ENCODE results near the gene PSRC1. TPM values are rescaled to one million over a fixed set of nuclear protein-coding genes. Genes with fewer than 3 reads are reported as not detected.

Gene PSRC1
- polyA plus RNA-seq, 1 of the 3 experiments (the other 2 are of a cell fraction): 19.4 TPM

DNA sequence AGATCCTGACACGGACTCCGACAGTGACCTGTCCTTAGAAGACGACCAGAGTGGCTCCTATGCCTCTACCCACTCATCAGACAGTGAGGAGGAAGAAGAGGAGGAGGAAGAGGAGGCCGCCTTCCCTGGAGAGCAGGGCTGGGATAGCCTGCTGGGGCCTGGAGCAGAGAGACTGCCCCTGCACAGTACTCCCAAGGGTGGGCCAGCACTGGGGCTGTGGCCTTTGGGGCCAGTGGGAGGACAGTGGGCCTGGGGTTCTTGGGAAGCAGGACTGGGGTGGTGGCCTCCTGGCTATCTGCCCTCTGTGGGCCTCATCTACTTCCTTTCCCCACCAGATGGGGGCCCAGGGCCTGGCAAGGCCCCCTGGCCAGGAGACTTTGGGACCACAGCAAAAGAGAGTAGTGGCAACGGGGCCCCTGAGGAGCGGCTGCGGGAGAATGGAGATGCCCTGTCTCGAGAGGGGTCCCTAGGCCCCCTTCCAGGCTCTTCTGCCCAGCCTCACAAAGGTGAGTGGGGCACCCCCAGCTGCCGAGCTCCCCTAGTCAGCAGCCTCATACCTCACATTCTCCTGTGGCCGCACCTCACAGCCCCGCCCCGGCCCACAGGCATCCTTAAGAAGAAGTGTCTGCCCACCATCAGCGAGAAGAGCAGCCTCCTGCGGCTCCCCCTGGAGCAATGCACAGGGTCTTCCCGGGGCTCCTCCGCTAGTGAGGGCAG, 10.0 kb downstream of the PSRC1 start:
- H3K4me2 ChIP-seq: no peak overlapping the region
- TF ChIP-seq TAF1 (IDR thresholded peaks at IDR 0.05; ENCODE audit: borderline replicate concordance, low read depth, low read length) (no peak), SMC3 (IDR thresholded peaks at IDR 0.05; ENCODE audit: low read depth, low read length) (no peak), USF1 (IDR thresholded peaks at IDR 0.05; ENCODE audit: borderline replicate concordance, low read depth) (no peak), SIN3A (IDR thresholded peaks at IDR 0.05; ENCODE audit: borderline replicate concordance, low read depth, low read length) (no peak), RFX5 (IDR thresholded peaks at IDR 0.05; ENCODE audit: low read length) (no peak), PBX3 (IDR thresholded peaks at IDR 0.05) (no peak), FOSL2 (IDR thresholded peaks at IDR 0.05; ENCODE audit: borderline replicate concordance, low read depth) (no peak), EP300 (IDR thresholded peaks at IDR 0.05; ENCODE audit: borderline replicate concordance in 1 of 2, low read depth in 1 of 2, low read length in 1 of 2) (no peak)
- TF ChIP-seq, protein P1, sequence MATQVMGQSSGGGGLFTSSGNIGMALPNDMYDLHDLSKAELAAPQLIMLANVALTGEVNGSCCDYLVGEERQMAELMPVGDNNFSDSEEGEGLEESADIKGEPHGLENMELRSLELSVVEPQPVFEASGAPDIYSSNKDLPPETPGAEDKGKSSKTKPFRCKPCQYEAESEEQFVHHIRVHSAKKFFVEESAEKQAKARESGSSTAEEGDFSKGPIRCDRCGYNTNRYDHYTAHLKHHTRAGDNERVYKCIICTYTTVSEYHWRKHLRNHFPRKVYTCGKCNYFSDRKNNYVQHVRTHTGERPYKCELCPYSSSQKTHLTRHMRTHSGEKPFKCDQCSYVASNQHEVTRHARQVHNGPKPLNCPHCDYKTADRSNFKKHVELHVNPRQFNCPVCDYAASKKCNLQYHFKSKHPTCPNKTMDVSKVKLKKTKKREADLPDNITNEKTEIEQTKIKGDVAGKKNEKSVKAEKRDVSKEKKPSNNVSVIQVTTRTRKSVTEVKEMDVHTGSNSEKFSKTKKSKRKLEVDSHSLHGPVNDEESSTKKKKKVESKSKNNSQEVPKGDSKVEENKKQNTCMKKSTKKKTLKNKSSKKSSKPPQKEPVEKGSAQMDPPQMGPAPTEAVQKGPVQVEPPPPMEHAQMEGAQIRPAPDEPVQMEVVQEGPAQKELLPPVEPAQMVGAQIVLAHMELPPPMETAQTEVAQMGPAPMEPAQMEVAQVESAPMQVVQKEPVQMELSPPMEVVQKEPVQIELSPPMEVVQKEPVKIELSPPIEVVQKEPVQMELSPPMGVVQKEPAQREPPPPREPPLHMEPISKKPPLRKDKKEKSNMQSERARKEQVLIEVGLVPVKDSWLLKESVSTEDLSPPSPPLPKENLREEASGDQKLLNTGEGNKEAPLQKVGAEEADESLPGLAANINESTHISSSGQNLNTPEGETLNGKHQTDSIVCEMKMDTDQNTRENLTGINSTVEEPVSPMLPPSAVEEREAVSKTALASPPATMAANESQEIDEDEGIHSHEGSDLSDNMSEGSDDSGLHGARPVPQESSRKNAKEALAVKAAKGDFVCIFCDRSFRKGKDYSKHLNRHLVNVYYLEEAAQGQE (IDR thresholded peaks at IDR 0.05; ENCODE audit: low read depth, low read length): no peak
- H3K9me2 ChIP-seq: no peaks in the 10 kb centered on the region
- no peak overlapping the region for H3K4me3 ChIP-seq (ENCODE audit: low read depth in 2 of 2, low read length in 1 of 2)
- no peak for DNase-seq
- no peaks in the 10 kb centered on the region for H4K20me1 ChIP-seq (ENCODE audit: insufficient read depth)
- ChIA-PET POLR2A (no interaction called here), CTCF (interaction anchor here (1.0 to 1.6 kb wide), 2 partner anchors 9 to 126 kb away, joined by 5 read pairs; no protein-coding TSS in a partner anchor)
- no peaks in the 10 kb centered on the region for H3K79me2 ChIP-seq (ENCODE audit: insufficient read depth)
- H3K27ac ChIP-seq (ENCODE audit: low read depth in 2 of 2, low read length in 1 of 2): no peak overlapping the region
- H2AFZ ChIP-seq (ENCODE audit: low read depth): no peak overlapping the region
- peaks cover 8% of the 10 kb centered on the region for H3F3A ChIP-seq (replicated peaks; ENCODE audit: insufficient read depth)
- WGBS (ENCODE audit: low lambda C conversion rate): 100% methylated on average over 2 of the region's 16 CpGs
- no peaks in the 10 kb centered on the region for H3K9me3 ChIP-seq
- peaks cover 15 to 25% of the 10 kb centered on the region in 2 experiments for H3K4me1 ChIP-seq (ENCODE audit: control insufficient read depth in 1 of 2, insufficient read depth in 2 of 2, low read depth in 1 of 2, low read length in 1 of 2)
- H3K27me3 ChIP-seq (ENCODE audit: insufficient read depth): no peaks in the 10 kb centered on the region
- H3K36me3 ChIP-seq (replicated peaks in 1 of 2; ENCODE audit: control insufficient read depth in 1 of 2, insufficient read depth in 2 of 2, low read length in 1 of 2): no peaks in the 10 kb centered on the region
- no peak overlapping the region for H3K9ac ChIP-seq

Data from SK-N-SH (cell line).